A549 (cell line): ENCODE measurements around the gene NEDD8. TPM values are rescaled to one million over a fixed set of nuclear protein-coding genes. Genes with fewer than 3 reads are reported as not detected.

Experiments
- ATAC-seq, 2 experiments: fragments of 200-7000 bp in 1 of 2; fragments of >200 bp in 1 of 2; cut with Nextera tagmentation in 1 of 2; cut with Tn5 transposase in 1 of 2; 3 replicates each; pipeline versions ENCODE4 v1.8.0 to v1.9.1; 2018 to 2020; ENCODE audit warnings: mild to moderate bottlenecking in 1 of 2, moderate library complexity in 1 of 2
- CTCF ChIA-PET: fragments of 300-600 bp; sonication (Branson Sonifier 250); formaldehyde crosslinking; extraction: SDS; loops from one replicate; lab custom pipeline; 2021; ENCODE audit warnings: antibody characterized with exemption, inconsistent platforms; lab: Yijun Ruan, JAX
- POLR2A ChIA-PET: fragments of 350-600 bp; formaldehyde crosslinking; extraction: SDS; loops from one replicate; lab custom pipeline; 2021; ENCODE audit warnings: antibody characterized with exemption, inconsistent platforms; lab: Yijun Ruan, JAX
- DNase-seq, 2 experiments: peaks; one replicate each; pipeline versions ENCODE4 v3.0.0 to v3.0.0-alpha.2; 2011 to 2016; ENCODE audit warnings: low read depth in 1 of 2, low spot score in 1 of 2
- FAIRE-seq: peaks from 2 replicates; lab custom pipeline; 2011; peaks lifted over from hg19 to GRCh38; lab: Jason Lieb, UNC
- H3K27ac ChIP-seq, 2 experiments: fragments of >200 bp; sonication (Bioruptor Twin); formaldehyde crosslinking; 3 replicates each; pipeline ENCODE4 v1.5.1; 2016 to 2017
- H3K4me1 ChIP-seq: fragments of >200 bp; sonication (Bioruptor Twin); formaldehyde crosslinking; 3 replicates; pipeline ENCODE4 v1.6.1; 2016
- H3K4me2 ChIP-seq: fragments of >200 bp; sonication (Bioruptor Twin); formaldehyde crosslinking; 3 replicates; pipeline ENCODE4 v1.6.1; 2016
- H3K4me3 ChIP-seq: fragments of >200 bp; sonication (Bioruptor Twin); formaldehyde crosslinking; 3 replicates; pipeline ENCODE4 v1.5.1; 2016
- H3K9me3 ChIP-seq: fragments of >200 bp; sonication (Bioruptor Twin); formaldehyde crosslinking; 3 replicates; pipeline ENCODE4 v1.6.1; 2016
- BCL3 ChIP-seq: fragments of >200 bp; sonication (Bioruptor Twin); formaldehyde crosslinking; IDR thresholded peaks from 3 replicates; pipeline ENCODE4 v1.6.1; 2016
- BHLHE40 ChIP-seq: IDR thresholded peaks from 2 replicates; pipeline ENCODE4 v1.6.1; 2012; ENCODE audit warnings: low read depth, low read length, inconsistent platforms
- CBX2 ChIP-seq: fragments of 200-600 bp; sonication (generic); IDR thresholded peaks from 2 replicates; pipeline ENCODE4 v1.6.1; 2016; ENCODE audit warnings: low read depth, mild to moderate bottlenecking, borderline replicate concordance
- CBX8 ChIP-seq: fragments of 200-600 bp; sonication (generic); IDR thresholded peaks from 2 replicates; pipeline ENCODE4 v1.6.1; 2016
- CTCF ChIP-seq: fragments of >200 bp; sonication (Bioruptor Twin); formaldehyde crosslinking; IDR thresholded peaks from 3 replicates; pipeline ENCODE4 v1.5.1; 2016
- EHF ChIP-seq: fragments of 250-450 bp; sonication (Bioruptor Pico); IDR thresholded peaks from 2 replicates; pipeline ENCODE4 v1.5.0; 2020; ENCODE audit warnings: mild to moderate bottlenecking
- ELK1 ChIP-seq: fragments of 150-350 bp; IDR thresholded peaks from 2 replicates; pipeline ENCODE4 v1.6.1; 2014; ENCODE audit warnings: low read depth, mild to moderate bottlenecking, low read length
- ESRRA ChIP-seq: fragments of 150-350 bp; IDR thresholded peaks from 2 replicates; pipeline ENCODE4 v1.6.1; 2014; ENCODE audit warnings: mild to moderate bottlenecking, low read length, borderline replicate concordance
- FOSB ChIP-seq: fragments of 250-450 bp; sonication (Bioruptor Pico); IDR thresholded peaks from 2 replicates; pipeline ENCODE4 v1.5.0; 2020; ENCODE audit warnings: mild to moderate bottlenecking, moderate library complexity
- HOXA7 ChIP-seq: fragments of 250-450 bp; sonication (Bioruptor Pico); IDR thresholded peaks from 2 replicates; pipeline ENCODE4 v1.5.0; 2020; ENCODE audit warnings: mild to moderate bottlenecking, moderate library complexity
- HOXB5 ChIP-seq: fragments of 250-450 bp; sonication (Bioruptor Pico); IDR thresholded peaks from 2 replicates; pipeline ENCODE4 v1.5.0; 2020; ENCODE audit warnings: mild to moderate bottlenecking, moderate library complexity
- NFE2L2 ChIP-seq: fragments of 150-350 bp; conservative IDR thresholded peaks from 2 replicates; pipeline ENCODE4 v1.6.1; 2014; ENCODE audit warnings: low read length
- NPAS2 ChIP-seq: fragments of 250-450 bp; sonication (Bioruptor Pico); IDR thresholded peaks from 2 replicates; pipeline ENCODE4 v1.8.0; 2022; ENCODE audit warnings: mild to moderate bottlenecking, moderate library complexity, borderline replicate concordance
- NR3C1 ChIP-seq: fragments of >200 bp; sonication (Bioruptor Twin); formaldehyde crosslinking; IDR thresholded peaks from 3 replicates; pipeline ENCODE4 v1.6.1; 2017
- PHF8 ChIP-seq: fragments of 200-600 bp; sonication (generic); IDR thresholded peaks from 2 replicates; pipeline ENCODE4 v1.6.1; 2016; ENCODE audit warnings: low read depth, mild to moderate bottlenecking, antibody characterized with exemption, moderate library complexity, borderline replicate concordance
- RARB ChIP-seq: fragments of 250-450 bp; sonication (Bioruptor Pico); IDR thresholded peaks from 2 replicates; pipeline ENCODE4 v1.8.0; 2021; ENCODE audit warnings: mild to moderate bottlenecking, moderate library complexity
- RFX5 ChIP-seq: fragments of 450-650 bp; IDR thresholded peaks from 2 replicates; pipeline ENCODE4 v1.7.1; 2014; ENCODE audit warnings: antibody characterized with exemption, mild to moderate bottlenecking, moderate library complexity
- SREBF2 ChIP-seq: fragments of 450-650 bp; IDR thresholded peaks from 2 replicates; pipeline ENCODE4 v1.6.1; 2014; ENCODE audit warnings: mild to moderate bottlenecking, moderate library complexity
- TP53 ChIP-seq: fragments of 250-450 bp; sonication (Bioruptor Pico); IDR thresholded peaks from 2 replicates; pipeline ENCODE4 v1.5.0; 2021; ENCODE audit warnings: mild to moderate bottlenecking, moderate library complexity
- ZC3H11A ChIP-seq: fragments of 450-650 bp; IDR thresholded peaks from 2 replicates; pipeline ENCODE4 v1.6.1; 2014; ENCODE audit warnings: antibody characterized with exemption, mild to moderate bottlenecking
- ZNF302 ChIP-seq: fragments of 250-450 bp; sonication (Bioruptor Pico); IDR thresholded peaks from 2 replicates; pipeline ENCODE4 v1.9.0; 2021; ENCODE audit warnings: inconsistent platforms, mild to moderate bottlenecking, moderate library complexity
- ZSCAN20 ChIP-seq: fragments of 250-450 bp; sonication (Bioruptor Pico); IDR thresholded peaks from 2 replicates; pipeline ENCODE4 v1.8.0; 2022; ENCODE audit warnings: mild to moderate bottlenecking, moderate library complexity
- WGBS: methylation state at CpG from one replicate; pipeline ENCODE4 v1.1.6; 2017; ENCODE audit errors: missing lambda C conversion rate; 5-methylcytosine and 5-hydroxymethylcytosine counted together
- polyA plus RNA-seq, 4 experiments: library from polyadenylated mRNA; depleted of rRNA in 3 of 4; stranded (reverse); fragments of >200 nt; fragmentation: RNase III in 1 of 4; extraction: RNeasy Plus Mini Kit Qiagen cat#74134 plus additional on column Dnase treatment in 1 of 4; gene quantifications; 2 replicates in 3 of 4; 3 replicates in 1 of 4; pipeline ENCODE4 v1.2.3, GENCODE V29; 2011 to 2017

NEDD8 gene
- polyA plus RNA-seq, 2 of the 4 experiments (the other 2 are of a cell fraction), result 433 to 589 TPM

GRCh38 chr14:24186831-24187538, 45.2 kb downstream of the NEDD8 start:
- TF ChIP-seq HOXA7 (CRISPR knock-in tag) (no peak), ZSCAN20 (CRISPR knock-in tag) (no peak), SREBF2 (no peak), CTCF (no peak), ZC3H11A (no peak), ESRRA (no peak)
- H3K9me3 ChIP-seq, result no peaks in the 10 kb centered on the region
- POLR2A ChIA-PET, result no interaction called here
- H3K4me2 ChIP-seq, result peak overlapping the region; percentile 88
- FAIRE-seq (no peak), ATAC-seq (no peak), DNase-seq (no peak)
- WGBS, result 89% methylated on average over 8 of the region's 10 CpGs
- H3K4me3 ChIP-seq, result no peak overlapping the region; the same call in 1 of the 3 replicates
- CTCF ChIA-PET, result interaction anchor here (1.0 to 2.1 kb wide), 6 partner anchors 26 to 78 kb away, joined by 3 to 12 read pairs (median 5); partner anchors contain the start of genes EMC9, IRF9 and MDP1
- H3K4me1 ChIP-seq, result peaks cover 16% of the 10 kb centered on the region
- H3K27ac ChIP-seq, result peak overlapping the region in 1 of 2 experiments; percentile 98; a peak in 1 of 6 replicates

GRCh38 chr14:24185741-24186140, 46.4 kb downstream of the NEDD8 start:
- FAIRE-seq, result no peak

GRCh38 chr14:24185026-24185425, 47.1 kb downstream of the NEDD8 start:
- ChIA-PET POLR2A (no interaction called here), CTCF (interaction anchor here (1.0 to 8.0 kb wide), 5 partner anchors 10 to 112 kb away, joined by 3 to 64 read pairs (median 5); partner anchors contain the start of genes IRF9, PSME2 and TM9SF1)
- ATAC-seq, result no peak
- no peak for FAIRE-seq
- TF ChIP-seq ELK1 (no peak), HOXB5 (CRISPR knock-in tag) (no peak), NR3C1 (no peak), NFE2L2 (no peak), PHF8 (no peak), ZNF302 (CRISPR knock-in tag) (no peak), RFX5 (no peak), BHLHE40 (no peak), ESRRA (no peak), EHF (no peak), TP53 (no peak), FOSB (no peak), NPAS2 (CRISPR knock-in tag) (no peak)
- H3K27ac ChIP-seq, result no peak overlapping the region
- 92% methylated on average over 7 of the region's 7 CpGs for WGBS
- H3K4me1 ChIP-seq, result peaks cover 16% of the 10 kb centered on the region
- H3K4me2 ChIP-seq, result no peak overlapping the region
- no peak overlapping the region for H3K4me3 ChIP-seq
- DNase-seq, result no peak
- no peaks in the 10 kb centered on the region for H3K9me3 ChIP-seq

More at GRCh38 chr14:24185741-24186140, 46.4 kb downstream of the NEDD8 start:
- no peaks in the 10 kb centered on the region for H3K9me3 ChIP-seq
- peaks cover 16% of the 10 kb centered on the region for H3K4me1 ChIP-seq
- DNase-seq (no peak), ATAC-seq (no peak)
- no peak overlapping the region for H3K4me2 ChIP-seq
- ChIA-PET CTCF (interaction anchor here (0.7 to 8.0 kb wide), 8 partner anchors 10 to 111 kb away, joined by 3 to 64 read pairs (median 4); partner anchors contain the start of genes IRF9, MDP1, PSME2 and TINF2), POLR2A (no interaction called here)
- WGBS, result 95% methylated on average over 11 of the region's 11 CpGs
- no peak overlapping the region for H3K27ac ChIP-seq
- H3K4me3 ChIP-seq, result no peak overlapping the region
- TF ChIP-seq CBX8 (no peak), CBX2 (no peak), BCL3 (no peak), RARB (CRISPR knock-in tag) (no peak), RFX5 (no peak)
- TF ChIP-seq, all 56 proteins: peak for 0
